ENCODE data around the gene PRKCG. TPM values are rescaled to one million over a fixed set of nuclear protein-coding genes. Genes with fewer than 3 reads are reported as not detected.

Gene PRKCG
- total RNA-seq, 1 experiment from 2014 or later, result 0.84 TPM

DNA sequence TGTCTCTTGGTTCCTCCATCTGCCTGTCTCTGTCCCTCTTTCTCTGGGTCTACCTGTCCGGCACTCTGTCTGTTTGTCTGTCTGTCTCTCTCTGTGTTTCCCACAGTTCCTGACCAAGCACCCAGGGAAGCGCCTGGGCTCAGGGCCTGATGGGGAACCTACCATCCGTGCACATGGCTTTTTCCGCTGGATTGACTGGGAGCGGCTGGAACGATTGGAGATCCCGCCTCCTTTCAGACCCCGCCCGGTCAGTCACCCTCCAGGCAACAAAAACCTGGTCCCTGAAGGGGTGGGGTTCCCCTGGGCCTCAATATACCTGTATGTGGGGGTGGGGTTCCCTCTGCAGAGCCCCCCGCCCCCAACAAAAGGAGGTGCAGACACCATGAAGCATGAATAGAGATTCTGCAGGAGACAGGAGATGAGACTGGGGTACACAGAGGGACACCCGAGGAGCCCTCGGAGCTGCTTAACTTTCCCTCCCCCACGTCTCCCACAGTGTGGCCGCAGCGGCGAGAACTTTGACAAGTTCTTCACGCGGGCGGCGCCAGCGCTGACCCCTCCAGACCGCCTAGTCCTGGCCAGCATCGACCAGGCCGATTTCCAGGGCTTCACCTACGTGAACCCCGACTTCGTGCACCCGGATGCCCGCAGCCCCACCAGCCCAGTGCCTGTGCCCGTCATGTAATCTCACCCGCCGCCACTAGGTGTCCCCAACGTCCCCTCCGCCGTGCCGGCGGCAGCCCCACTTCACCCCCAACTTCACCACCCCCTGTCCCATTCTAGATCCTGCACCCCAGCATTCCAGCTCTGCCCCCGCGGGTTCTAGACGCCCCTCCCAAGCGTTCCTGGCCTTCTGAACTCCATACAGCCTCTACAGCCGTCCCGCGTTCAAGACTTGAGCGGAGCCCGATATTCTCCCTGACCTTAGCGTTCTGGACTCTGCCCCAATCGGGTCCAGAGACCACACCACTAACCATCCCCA, 24.5 kb downstream of the PRKCG start:
- ChIA-PET POLR2A (ENCODE audit: low non-redundant PET) (no interaction called here), CTCF (interaction anchor here (0.5 to 1.7 kb wide), 6 partner anchors 9 to 125 kb away, joined by 3 to 8 read pairs (median 4); no protein-coding TSS in a partner anchor)
- peaks cover 8% of the 10 kb centered on the region for H3K4me1 ChIP-seq (ENCODE audit: insufficient read depth, low read length, poor library complexity, severe bottlenecking)
- H3K9me3 ChIP-seq (ENCODE audit: low read depth, low read length, poor library complexity, severe bottlenecking), result no peaks in the 10 kb centered on the region
- H3K36me3 ChIP-seq (ENCODE audit: insufficient read depth, low read length, poor library complexity, severe bottlenecking), result no peaks in the 10 kb centered on the region
- TF ChIP-seq, protein P1, sequence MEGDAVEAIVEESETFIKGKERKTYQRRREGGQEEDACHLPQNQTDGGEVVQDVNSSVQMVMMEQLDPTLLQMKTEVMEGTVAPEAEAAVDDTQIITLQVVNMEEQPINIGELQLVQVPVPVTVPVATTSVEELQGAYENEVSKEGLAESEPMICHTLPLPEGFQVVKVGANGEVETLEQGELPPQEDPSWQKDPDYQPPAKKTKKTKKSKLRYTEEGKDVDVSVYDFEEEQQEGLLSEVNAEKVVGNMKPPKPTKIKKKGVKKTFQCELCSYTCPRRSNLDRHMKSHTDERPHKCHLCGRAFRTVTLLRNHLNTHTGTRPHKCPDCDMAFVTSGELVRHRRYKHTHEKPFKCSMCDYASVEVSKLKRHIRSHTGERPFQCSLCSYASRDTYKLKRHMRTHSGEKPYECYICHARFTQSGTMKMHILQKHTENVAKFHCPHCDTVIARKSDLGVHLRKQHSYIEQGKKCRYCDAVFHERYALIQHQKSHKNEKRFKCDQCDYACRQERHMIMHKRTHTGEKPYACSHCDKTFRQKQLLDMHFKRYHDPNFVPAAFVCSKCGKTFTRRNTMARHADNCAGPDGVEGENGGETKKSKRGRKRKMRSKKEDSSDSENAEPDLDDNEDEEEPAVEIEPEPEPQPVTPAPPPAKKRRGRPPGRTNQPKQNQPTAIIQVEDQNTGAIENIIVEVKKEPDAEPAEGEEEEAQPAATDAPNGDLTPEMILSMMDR (conservative IDR thresholded peaks at IDR 0.05; ENCODE audit: low read depth, low read length), result peak; percentile 92
- no peak for TF ChIP-seq EZH2 (IDR thresholded peaks at IDR 0.05; ENCODE audit: borderline replicate concordance, low read depth, low read length, poor library complexity, severe bottlenecking)
- H3K27me3 ChIP-seq (replicated peaks; ENCODE audit: insufficient read depth, low read depth, low read length, poor library complexity), result peaks cover 45% of the 10 kb centered on the region
- no peak overlapping the region for H3K27ac ChIP-seq (ENCODE audit: low read depth, low read length, poor library complexity, severe bottlenecking)
- intact Hi-C loops (cut with micrococcal nuclease; ENCODE audit: unreplicated experiment), result loop anchor here (1.0 kb wide), 1 partner anchor 118 kb away; no protein-coding TSS in a partner anchor
- no TSS peak for BruUV-seq (replicated peaks)
- peak overlapping the region; percentile 30 for H3K4me3 ChIP-seq (ENCODE audit: low read depth, low read length, poor library complexity, severe bottlenecking)
- DNase-seq (ENCODE audit: low spot score), result peak; percentile 55

DNA sequence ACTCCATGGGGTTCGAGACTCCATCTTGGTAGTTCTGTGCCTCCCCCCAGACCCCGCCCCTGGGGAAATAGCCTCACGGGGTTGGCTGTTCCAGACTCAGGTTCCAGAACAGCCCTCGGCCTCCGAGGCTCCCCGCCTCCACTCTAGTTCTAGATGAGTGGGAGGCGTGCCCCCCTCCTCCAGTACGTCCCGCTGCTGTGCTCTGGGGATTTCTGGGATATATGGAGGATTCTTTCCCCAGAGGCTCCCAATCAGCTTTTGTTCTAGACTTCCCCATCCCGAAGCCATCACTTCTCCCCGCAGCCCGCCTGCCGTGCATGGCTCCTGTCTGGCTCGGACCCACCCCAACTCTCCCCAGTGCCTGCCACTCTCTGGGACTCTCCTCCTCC, 25.2 kb downstream of the PRKCG start:
- TF ChIP-seq, protein P1 (conservative IDR thresholded peaks at IDR 0.05; ENCODE audit: low read depth, low read length), result no peak
- TF ChIP-seq EZH2 (IDR thresholded peaks at IDR 0.05; ENCODE audit: borderline replicate concordance, low read depth, low read length, poor library complexity, severe bottlenecking), result no peak
- Histone ChIP-seq H3K27ac (ENCODE audit: low read depth, low read length, poor library complexity, severe bottlenecking) (no peak overlapping the region), H3K4me3 (ENCODE audit: low read depth, low read length, poor library complexity, severe bottlenecking) (peak overlapping the region; percentile 30), H3K4me1 (ENCODE audit: insufficient read depth, low read length, poor library complexity, severe bottlenecking) (peaks cover 8% of the 10 kb centered on the region), H3K9me3 (ENCODE audit: low read depth, low read length, poor library complexity, severe bottlenecking) (no peaks in the 10 kb centered on the region), H3K36me3 (ENCODE audit: insufficient read depth, low read length, poor library complexity, severe bottlenecking) (no peaks in the 10 kb centered on the region), H3K27me3 (replicated peaks; ENCODE audit: insufficient read depth, low read depth, low read length, poor library complexity) (peaks cover 52% of the 10 kb centered on the region)
- BruUV-seq (replicated peaks), result no TSS peak
- CTCF ChIA-PET, result interaction anchor here (1.4 to 1.7 kb wide), 2 partner anchors 117 to 124 kb away, joined by 3 to 4 read pairs; no protein-coding TSS in a partner anchor
- intact Hi-C loops (cut with micrococcal nuclease; ENCODE audit: unreplicated experiment), result no loop called here
- peak; percentile 54 for DNase-seq (ENCODE audit: low spot score)
- POLR2A ChIA-PET (ENCODE audit: low non-redundant PET), result no interaction called here

- no peak overlapping the region for H3K27ac ChIP-seq (ENCODE audit: low read depth, low read length, poor library complexity, severe bottlenecking)
- peak overlapping the region; percentile 30 for H3K4me3 ChIP-seq (ENCODE audit: low read depth, low read length, poor library complexity, severe bottlenecking)
- H3K27me3 ChIP-seq (replicated peaks; ENCODE audit: insufficient read depth, low read depth, low read length, poor library complexity), result peaks cover 52% of the 10 kb centered on the region
- H3K36me3 ChIP-seq (ENCODE audit: insufficient read depth, low read length, poor library complexity, severe bottlenecking), result no peaks in the 10 kb centered on the region
- H3K4me1 ChIP-seq (ENCODE audit: insufficient read depth, low read length, poor library complexity, severe bottlenecking), result peaks cover 8% of the 10 kb centered on the region
- TF ChIP-seq, protein P1 (conservative IDR thresholded peaks at IDR 0.05; ENCODE audit: low read depth, low read length), result no peak
- TF ChIP-seq EZH2 (IDR thresholded peaks at IDR 0.05; ENCODE audit: borderline replicate concordance, low read depth, low read length, poor library complexity, severe bottlenecking), result no peak
- BruUV-seq (replicated peaks), result no TSS peak
- intact Hi-C loops (cut with micrococcal nuclease; ENCODE audit: unreplicated experiment), result no loop called here
- DNase-seq (ENCODE audit: low spot score), result no peak
- POLR2A ChIA-PET (ENCODE audit: low non-redundant PET), result interaction anchor here (0.7 kb wide), 1 partner anchor 76 kb away, joined by 5 read pairs; no protein-coding TSS in a partner anchor
- no peaks in the 10 kb centered on the region for H3K9me3 ChIP-seq (ENCODE audit: low read depth, low read length, poor library complexity, severe bottlenecking)
- CTCF ChIA-PET, result interaction anchor here (1.4 to 1.7 kb wide), 2 partner anchors 116 to 124 kb away, joined by 3 to 4 read pairs; no protein-coding TSS in a partner anchor
These were observed 25.7 kb downstream of the PRKCG start for GRCh38 chr19:53907690-53908089.
